HepG2 (cell line): ENCODE results near the gene AFF2.

Source experiments
- ATF3 ChIP-seq: sonication (generic); formaldehyde crosslinking; IDR thresholded peaks from 2 replicates; pipeline ENCODE4 v1.4.0; 2020; ENCODE audit warnings: missing genetic modification reagents
- EZH2 ChIP-seq: conservative IDR thresholded peaks from 2 replicates; pipeline ENCODE4 v1.6.1; 2012; ENCODE audit warnings: mild to moderate bottlenecking, low read depth, low read length, moderate library complexity
- PAXIP1 ChIP-seq: sonication (generic); formaldehyde crosslinking; conservative IDR thresholded peaks from 2 replicates; pipeline ENCODE4 v1.4.0; 2020; ENCODE audit warnings: mild to moderate bottlenecking, missing genetic modification reagents, moderate library complexity
- POLR2A ChIP-seq, 2 experiments: IDR thresholded peaks; 2 replicates each; pipeline ENCODE4 v1.6.1; 2011; ENCODE audit warnings: low read depth in 2 of 2, low read length in 2 of 2, mild to moderate bottlenecking in 1 of 2, moderate library complexity in 1 of 2; ENCODE audit not compliant: insufficient read depth in 1 of 2
- REST ChIP-seq, 2 experiments: IDR thresholded peaks; 2 replicates each; pipeline ENCODE4 v1.6.1; 2011 to 2012; ENCODE audit warnings: low read length in 2 of 2, borderline replicate concordance in 1 of 2, low read depth in 1 of 2, mild to moderate bottlenecking in 1 of 2, moderate library complexity in 1 of 2
- SCMH1 ChIP-seq: sonication (generic); formaldehyde crosslinking; IDR thresholded peaks from 2 replicates; pipeline ENCODE4 v1.9.0; 2021; ENCODE audit warnings: missing genetic modification reagents, mild to moderate bottlenecking, borderline replicate concordance
- SMC3 ChIP-seq: IDR thresholded peaks from 2 replicates; pipeline ENCODE4 v1.6.1; 2011; ENCODE audit warnings: low read length, improper control_type of control experiment
- ZBTB8A ChIP-seq: sonication (generic); formaldehyde crosslinking; IDR thresholded peaks from 2 replicates; pipeline ENCODE4 v1.4.0; 2020; ENCODE audit warnings: mild to moderate bottlenecking, low read depth, missing genetic modification reagents, borderline replicate concordance

- TF ChIP-seq EZH2 (no peak), ZBTB8A (CRISPR knock-in tag) (no peak), ATF3 (CRISPR knock-in tag) (no peak), REST (IDR thresholded peaks at IDR 0.05; ENCODE audit: borderline replicate concordance in 1 of 2, low read depth in 1 of 2, low read length in 2 of 2) (no peak), PAXIP1 (CRISPR knock-in tag) (no peak), SCMH1 (CRISPR knock-in tag) (no peak), POLR2A (IDR thresholded peaks at IDR 0.05; ENCODE audit: insufficient read depth in 1 of 2, low read depth in 2 of 2, low read length in 2 of 2) (no peak), SMC3 (no peak)
Observed at GRCh38 chrX:148647651-148648050, 147.2 kb downstream of the AFF2 start.
